ENCODE measurements around the gene PRR13.
"Not testable (repeated sequence)": the region's sequence is repeated elsewhere in the genome, so short reads cannot be mapped to it uniquely, and the experiment has no call there.

GRCh38 chr12:53444593-53445325, 3.2 kb downstream of the PRR13 start:
- not testable (repeated sequence) for TF ChIP-seq CTCF, POLR2AphosphoS5, POLR2A (IDR thresholded peaks at IDR 0.05)
